Measurements from ENCODE around the gene HECTD4. TPM values are rescaled to one million over a fixed set of nuclear protein-coding genes. Genes with fewer than 3 reads are reported as not detected.
"Not testable (repeated sequence)": the region's sequence is repeated elsewhere in the genome, so short reads cannot be mapped to it uniquely, and the experiment has no call there.

HECTD4 gene
- total RNA-seq, 1 donor from 2014 or later: 47.9 TPM

DNA sequence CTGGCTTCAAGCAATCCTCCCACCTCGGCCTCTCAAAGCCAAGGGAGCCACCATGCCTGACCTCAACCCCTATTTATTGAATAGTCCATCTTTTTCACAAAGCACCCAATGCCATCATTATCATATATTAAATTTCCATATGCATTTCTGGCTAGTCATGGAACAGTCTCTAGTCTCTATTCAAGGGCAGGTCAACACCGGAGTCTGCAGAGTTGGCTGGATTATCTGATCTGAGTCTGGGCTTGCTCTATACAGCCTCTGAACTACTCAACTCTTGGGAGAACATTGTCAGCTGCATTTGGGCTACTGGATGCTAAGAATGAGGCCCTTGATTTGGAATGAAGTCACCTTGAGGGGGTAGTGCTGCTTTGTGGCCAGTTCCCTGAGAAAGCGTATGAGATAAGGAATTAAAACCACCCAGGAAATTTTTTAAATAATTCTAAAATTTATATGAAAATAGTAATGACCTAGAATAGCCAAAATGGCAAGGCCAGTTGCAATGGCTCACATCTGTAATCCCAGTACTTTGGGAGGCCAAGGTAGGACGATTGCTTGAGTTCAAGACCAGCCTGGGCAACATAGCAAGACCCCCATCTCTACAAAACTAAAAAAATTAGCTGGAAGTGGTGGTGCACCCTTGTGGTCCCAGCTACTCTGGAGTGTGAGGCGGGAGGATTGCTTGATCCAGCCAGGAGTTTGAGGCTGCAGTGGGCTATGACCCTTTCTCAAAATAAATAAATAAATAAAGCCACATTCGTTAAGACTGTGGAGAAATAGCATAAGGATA lies 266.8 kb downstream of the HECTD4 start:
- DNase-seq (ENCODE audit: low spot score): no peak
- TF ChIP-seq, protein P1, sequence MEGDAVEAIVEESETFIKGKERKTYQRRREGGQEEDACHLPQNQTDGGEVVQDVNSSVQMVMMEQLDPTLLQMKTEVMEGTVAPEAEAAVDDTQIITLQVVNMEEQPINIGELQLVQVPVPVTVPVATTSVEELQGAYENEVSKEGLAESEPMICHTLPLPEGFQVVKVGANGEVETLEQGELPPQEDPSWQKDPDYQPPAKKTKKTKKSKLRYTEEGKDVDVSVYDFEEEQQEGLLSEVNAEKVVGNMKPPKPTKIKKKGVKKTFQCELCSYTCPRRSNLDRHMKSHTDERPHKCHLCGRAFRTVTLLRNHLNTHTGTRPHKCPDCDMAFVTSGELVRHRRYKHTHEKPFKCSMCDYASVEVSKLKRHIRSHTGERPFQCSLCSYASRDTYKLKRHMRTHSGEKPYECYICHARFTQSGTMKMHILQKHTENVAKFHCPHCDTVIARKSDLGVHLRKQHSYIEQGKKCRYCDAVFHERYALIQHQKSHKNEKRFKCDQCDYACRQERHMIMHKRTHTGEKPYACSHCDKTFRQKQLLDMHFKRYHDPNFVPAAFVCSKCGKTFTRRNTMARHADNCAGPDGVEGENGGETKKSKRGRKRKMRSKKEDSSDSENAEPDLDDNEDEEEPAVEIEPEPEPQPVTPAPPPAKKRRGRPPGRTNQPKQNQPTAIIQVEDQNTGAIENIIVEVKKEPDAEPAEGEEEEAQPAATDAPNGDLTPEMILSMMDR (IDR thresholded peaks at IDR 0.05; ENCODE audit: unreplicated experiment): no peak
- H3K9me3 Mint-ChIP-seq (ENCODE audit: unreplicated experiment): no peaks in the 10 kb centered on the region
- H3K27me3 Mint-ChIP-seq (ENCODE audit: unreplicated experiment): peaks cover 2% of the 10 kb centered on the region
- no peak overlapping the region for H3K4me3 Mint-ChIP-seq (ENCODE audit: unreplicated experiment)
- H3K4me1 Mint-ChIP-seq (ENCODE audit: unreplicated experiment): peaks cover 10% of the 10 kb centered on the region
- H3K27ac Mint-ChIP-seq (ENCODE audit: unreplicated experiment): no peak overlapping the region
- H3K36me3 Mint-ChIP-seq (ENCODE audit: low read depth, unreplicated experiment): no peaks in the 10 kb centered on the region

DNA sequence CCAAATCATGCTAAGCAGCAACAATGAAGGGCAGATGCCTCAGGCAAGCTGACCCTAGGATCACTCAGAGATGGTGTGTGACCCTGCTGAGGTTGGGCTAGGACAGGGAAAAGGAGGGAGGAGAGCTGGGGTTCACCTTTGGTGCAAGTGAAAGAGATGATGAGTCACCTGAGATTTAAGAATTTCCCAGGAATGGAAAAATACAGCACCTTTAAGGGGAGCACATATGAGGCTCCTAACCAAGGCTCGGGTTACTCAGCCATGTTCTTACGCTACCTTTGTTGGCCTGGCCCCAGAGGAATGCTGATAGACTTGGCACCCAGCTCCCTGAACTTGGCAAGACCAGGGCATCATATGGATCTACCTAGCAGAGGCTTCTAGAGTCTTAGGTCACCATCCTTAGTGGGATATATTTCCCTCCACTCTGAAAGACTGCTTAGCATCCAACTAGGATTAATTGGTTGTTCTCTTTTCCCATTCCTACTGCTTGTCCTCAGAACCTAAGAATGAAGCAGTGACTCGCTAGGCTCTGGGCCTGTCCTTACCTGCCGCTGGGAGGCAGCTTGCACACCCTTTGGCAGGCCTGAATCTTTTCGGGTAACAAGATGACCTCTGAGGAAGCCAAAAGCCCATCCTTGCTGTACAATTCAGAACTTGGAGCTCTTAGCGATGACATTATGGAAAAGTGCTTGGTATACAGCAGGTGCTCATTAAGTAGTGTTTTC lies 269.7 kb downstream of the HECTD4 start:
- peaks cover 14% of the 10 kb centered on the region for H3K4me1 Mint-ChIP-seq (ENCODE audit: unreplicated experiment)
- H3K4me3 Mint-ChIP-seq (ENCODE audit: unreplicated experiment): no peak overlapping the region
- no peaks in the 10 kb centered on the region for H3K9me3 Mint-ChIP-seq (ENCODE audit: unreplicated experiment)
- no peaks in the 10 kb centered on the region for H3K36me3 Mint-ChIP-seq (ENCODE audit: low read depth, unreplicated experiment)
- H3K27me3 Mint-ChIP-seq (ENCODE audit: unreplicated experiment): peaks cover 2% of the 10 kb centered on the region
- H3K27ac Mint-ChIP-seq (ENCODE audit: unreplicated experiment): no peak overlapping the region
- TF ChIP-seq, protein P1 (IDR thresholded peaks at IDR 0.05; ENCODE audit: unreplicated experiment): no peak
- DNase-seq (ENCODE audit: low spot score): no peak

DNA sequence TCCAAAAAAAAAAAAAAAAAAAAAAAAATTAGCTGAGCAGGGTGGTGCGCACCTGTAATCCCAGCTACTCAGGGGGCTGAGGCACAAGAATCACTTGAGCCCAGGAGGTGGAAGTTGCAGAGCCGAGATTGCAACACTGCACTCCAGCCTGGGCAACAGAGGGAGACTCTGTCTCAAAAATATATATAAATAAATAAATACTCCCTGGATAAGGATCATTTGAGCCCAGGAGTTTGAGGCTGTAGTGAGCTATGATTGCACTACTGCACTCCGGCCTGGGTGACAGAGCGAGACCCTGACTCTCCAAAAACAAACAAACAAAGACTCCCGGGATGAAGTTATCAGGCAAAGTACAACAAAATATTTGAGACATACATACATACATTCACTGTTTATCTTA lies 270.3 kb downstream of the HECTD4 start:
- no peak overlapping the region for H3K27ac Mint-ChIP-seq (ENCODE audit: unreplicated experiment)
- H3K4me1 Mint-ChIP-seq (ENCODE audit: unreplicated experiment): peaks cover 18% of the 10 kb centered on the region
- H3K36me3 Mint-ChIP-seq (ENCODE audit: low read depth, unreplicated experiment): no peaks in the 10 kb centered on the region

GRCh38 chr12:112110787-112111662 lies 271.2 kb downstream of the HECTD4 start:
- peaks cover 15% of the 10 kb centered on the region for H3K4me1 Mint-ChIP-seq (ENCODE audit: unreplicated experiment)
- not testable (repeated sequence) for H3K27ac Mint-ChIP-seq (ENCODE audit: unreplicated experiment); H3K9me3 Mint-ChIP-seq (ENCODE audit: unreplicated experiment); H3K27me3 Mint-ChIP-seq (ENCODE audit: unreplicated experiment); DNase-seq (ENCODE audit: low spot score); H3K4me3 Mint-ChIP-seq (ENCODE audit: unreplicated experiment); H3K36me3 Mint-ChIP-seq (ENCODE audit: low read depth, unreplicated experiment)

More for the DNA sequence above, 270.3 kb downstream of the HECTD4 start:
- H3K9me3 Mint-ChIP-seq (ENCODE audit: unreplicated experiment): no peaks in the 10 kb centered on the region
- TF ChIP-seq, protein P1 (IDR thresholded peaks at IDR 0.05; ENCODE audit: unreplicated experiment): no peak
- peaks cover 6% of the 10 kb centered on the region for H3K27me3 Mint-ChIP-seq (ENCODE audit: unreplicated experiment)
- H3K4me3 Mint-ChIP-seq (ENCODE audit: unreplicated experiment): no peak overlapping the region
- DNase-seq (ENCODE audit: low spot score): no peak

Small RNAs within 50 kb of the gene (microRNA-seq; reads per million reads assigned to microRNA genes)
- 0.77 reads per million, percentile 4 among the genes with 10 or more reads in this experiment for gene MIR6861 (ENCODE audit: unreplicated experiment)

Other genes with a start within 250 kb of the HECTD4 start
- gene RPL6, start 27.2 kb upstream of the HECTD4 start, total RNA-seq (ENCODE audit: unreplicated experiment): 1,436 TPM
- gene PTPN11, start 36.5 kb upstream of the HECTD4 start, total RNA-seq (ENCODE audit: unreplicated experiment): 97.8 TPM